H9 (cell line): ENCODE measurements around the gene RTN1. TPM values are rescaled to one million over a fixed set of nuclear protein-coding genes. Genes with fewer than 3 reads are reported as not detected.

Experiments used
- DNase-seq: peaks from one replicate; pipeline ENCODE4 v3.0.0-alpha.2; 2017
- H2AFZ ChIP-seq: one replicate; pipeline ENCODE4 v1.6.1; 2013; ENCODE audit warnings: mild to moderate bottlenecking, low read length, control low read depth, moderate library complexity
- H2AK5ac ChIP-seq: 2 replicates; pipeline ENCODE4 v1.6.1; 2013; ENCODE audit warnings: low read length, control low read depth, mixed read lengths; ENCODE audit not compliant: insufficient read length
- H2BK120ac ChIP-seq: one replicate; pipeline ENCODE4 v1.6.1; 2013; ENCODE audit warnings: low read depth, mild to moderate bottlenecking, low read length, control low read depth, inconsistent platforms; ENCODE audit not compliant: poor library complexity, severe bottlenecking
- H2BK12ac ChIP-seq: 2 replicates; pipeline ENCODE4 v1.6.1; 2013; ENCODE audit warnings: low read length, control low read depth, mixed read lengths, low read depth; ENCODE audit not compliant: insufficient read length
- H2BK15ac ChIP-seq: 2 replicates; pipeline ENCODE4 v1.6.1; 2013; ENCODE audit warnings: low read depth, low read length, control low read depth
- H2BK20ac ChIP-seq: one replicate; pipeline ENCODE4 v1.6.1; 2013; ENCODE audit warnings: low read depth, mild to moderate bottlenecking, low read length, control low read depth, inconsistent platforms; ENCODE audit not compliant: poor library complexity, severe bottlenecking
- H2BK5ac ChIP-seq: 2 replicates; pipeline ENCODE4 v1.6.1; 2013; ENCODE audit warnings: low read length, control low read depth, mixed read lengths; ENCODE audit not compliant: insufficient read length
- H3K14ac ChIP-seq: 2 replicates; pipeline ENCODE4 v1.6.1; 2013; ENCODE audit warnings: low read length, control low read depth; ENCODE audit not compliant: insufficient read depth
- H3K18ac ChIP-seq: 2 replicates; pipeline ENCODE4 v1.6.1; 2013; ENCODE audit warnings: low read depth, mild to moderate bottlenecking, mixed read lengths, low read length, control low read depth; ENCODE audit not compliant: insufficient read length
- H3K23ac ChIP-seq: 2 replicates; pipeline ENCODE4 v1.6.1; 2013; ENCODE audit warnings: low read length, control low read depth, mixed read lengths, low read depth; ENCODE audit not compliant: insufficient read length
- H3K23me2 ChIP-seq: 2 replicates; pipeline ENCODE4 v1.6.1; 2013; ENCODE audit warnings: low read depth, mild to moderate bottlenecking, mixed read lengths, low read length, control low read depth; ENCODE audit not compliant: insufficient read length, poor library complexity, severe bottlenecking
- H3K27ac ChIP-seq: 2 replicates; pipeline ENCODE4 v1.5.1; 2013; ENCODE audit warnings: low read length, control low read depth, mixed read lengths, low read depth; ENCODE audit not compliant: insufficient read length
- H3K27me3 ChIP-seq: 2 replicates; pipeline ENCODE4 v1.6.1; 2013; ENCODE audit warnings: low read length, control low read depth, inconsistent platforms; ENCODE audit not compliant: insufficient read depth
- H3K4ac ChIP-seq: 2 replicates; pipeline ENCODE4 v1.6.1; 2013; ENCODE audit warnings: low read depth, mild to moderate bottlenecking, control low read depth, inconsistent platforms, low read length, moderate library complexity
- H3K4me1 ChIP-seq: 2 replicates; pipeline ENCODE4 v1.6.1; 2013; ENCODE audit warnings: low read length, control low read depth, inconsistent platforms; ENCODE audit not compliant: insufficient read depth
- H3K4me2 ChIP-seq: 2 replicates; pipeline ENCODE4 v1.6.1; 2013; ENCODE audit warnings: low read length, control low read depth, mixed read lengths; ENCODE audit not compliant: insufficient read length, insufficient read depth
- H3K56ac ChIP-seq: 2 replicates; pipeline ENCODE4 v1.6.1; 2013; ENCODE audit warnings: low read depth, mild to moderate bottlenecking, mixed read lengths, low read length, control low read depth; ENCODE audit not compliant: insufficient read length
- H3K79me1 ChIP-seq: 2 replicates; pipeline ENCODE4 v1.6.1; 2013; ENCODE audit warnings: low read depth, mild to moderate bottlenecking, moderate library complexity, low read length, control low read depth, inconsistent platforms; ENCODE audit not compliant: insufficient read depth, poor library complexity, severe bottlenecking
- H3K79me2 ChIP-seq: 2 replicates; pipeline ENCODE4 v1.6.1; 2013; ENCODE audit warnings: low read length, control low read depth, inconsistent platforms; ENCODE audit not compliant: insufficient read depth
- H3K9ac ChIP-seq: 2 replicates; pipeline ENCODE4 v1.6.1; 2013; ENCODE audit warnings: low read length, control low read depth, mixed read lengths; ENCODE audit not compliant: insufficient read length; ENCODE audit errors: extremely low read depth
- H3K9me3 ChIP-seq: one replicate; pipeline ENCODE4 v1.6.1; 2013; ENCODE audit warnings: low read depth, low read length, inconsistent platforms; ENCODE audit not compliant: control insufficient read depth
- H3T11ph ChIP-seq: one replicate; pipeline ENCODE4 v1.6.1; 2013; ENCODE audit warnings: mild to moderate bottlenecking, low read length, control low read depth, inconsistent platforms
- H4K20me1 ChIP-seq: one replicate; pipeline ENCODE4 v1.6.1; 2013; ENCODE audit not compliant: control insufficient read depth, insufficient read length, insufficient read depth
- H4K5ac ChIP-seq: 2 replicates; pipeline ENCODE4 v1.6.1; 2013; ENCODE audit warnings: low read depth, mild to moderate bottlenecking, mixed read lengths, low read length, control low read depth; ENCODE audit not compliant: insufficient read length
- H4K8ac ChIP-seq: replicated peaks from 2 replicates; pipeline ENCODE4 v1.6.1; 2013; ENCODE audit warnings: low read length, control low read depth, mixed read lengths, low read depth; ENCODE audit not compliant: insufficient read length
- H4K91ac ChIP-seq: 2 replicates; pipeline ENCODE4 v1.6.1; 2013; ENCODE audit warnings: low read depth, mild to moderate bottlenecking, moderate library complexity, mixed read lengths, low read length, control low read depth; ENCODE audit not compliant: insufficient read length
- H3K27ac Mint-ChIP-seq, 3 experiments: 2 replicates in 2 of 3; 3 replicates in 1 of 3; pipeline ENCODE4 v1.8.0; 2020 to 2021; ENCODE audit warnings: mixed read lengths in 3 of 3, mild to moderate bottlenecking in 1 of 3, moderate library complexity in 1 of 3
- H3K27me3 Mint-ChIP-seq: 2 replicates; pipeline ENCODE4 v1.8.0; 2021; ENCODE audit warnings: low read depth, mild to moderate bottlenecking, moderate library complexity, mixed read lengths
- H3K36me3 Mint-ChIP-seq, 3 experiments: 2 replicates in 2 of 3; 3 replicates in 1 of 3; pipeline ENCODE4 v1.8.0; 2020 to 2021; ENCODE audit warnings: low read depth in 3 of 3, mixed read lengths in 3 of 3; ENCODE audit not compliant: insufficient read depth in 1 of 3
- H3K4me1 Mint-ChIP-seq, 2 experiments: 2 replicates each; pipeline ENCODE4 v1.8.0; 2020; ENCODE audit warnings: mixed read lengths in 2 of 2
- H3K4me3 Mint-ChIP-seq, 2 experiments: 2 replicates in 1 of 2; 3 replicates in 1 of 2; pipeline ENCODE4 v1.8.0; 2020 to 2021; ENCODE audit warnings: mild to moderate bottlenecking in 2 of 2, mixed read lengths in 2 of 2, moderate library complexity in 1 of 2
- H3K9me3 Mint-ChIP-seq, 2 experiments: 2 replicates in 1 of 2; 3 replicates in 1 of 2; pipeline ENCODE4 v1.8.0; 2020; ENCODE audit warnings: mild to moderate bottlenecking in 2 of 2, mixed read lengths in 2 of 2, moderate library complexity in 1 of 2
- CTCF ChIP-seq: fragments of 200-600 bp; sonication (generic); conservative IDR thresholded peaks from 3 replicates; pipeline ENCODE4 v1.8.0; 2021; ENCODE audit warnings: antibody characterized with exemption, mild to moderate bottlenecking
- WGBS: extraction: QIAGEN DNeasy Blood & Tissue Kit; methylation state at CpG from one replicate; pipeline ENCODE4 v1.1.7; 2013; ENCODE audit warnings: missing lambda C conversion rate, low lambda C conversion rate, mixed read lengths; ENCODE audit not compliant: insufficient read length; ENCODE audit errors: extremely low coverage; 5-methylcytosine and 5-hydroxymethylcytosine counted together
- total RNA-seq: library from RNA; stranded (reverse); gene quantifications from 2 replicates; pipeline ENCODE4 v1.2.1, GENCODE V29; 2021

The RTN1 gene
- total RNA-seq, 1 experiment from 2014 or later = 1.8 TPM

DNA sequence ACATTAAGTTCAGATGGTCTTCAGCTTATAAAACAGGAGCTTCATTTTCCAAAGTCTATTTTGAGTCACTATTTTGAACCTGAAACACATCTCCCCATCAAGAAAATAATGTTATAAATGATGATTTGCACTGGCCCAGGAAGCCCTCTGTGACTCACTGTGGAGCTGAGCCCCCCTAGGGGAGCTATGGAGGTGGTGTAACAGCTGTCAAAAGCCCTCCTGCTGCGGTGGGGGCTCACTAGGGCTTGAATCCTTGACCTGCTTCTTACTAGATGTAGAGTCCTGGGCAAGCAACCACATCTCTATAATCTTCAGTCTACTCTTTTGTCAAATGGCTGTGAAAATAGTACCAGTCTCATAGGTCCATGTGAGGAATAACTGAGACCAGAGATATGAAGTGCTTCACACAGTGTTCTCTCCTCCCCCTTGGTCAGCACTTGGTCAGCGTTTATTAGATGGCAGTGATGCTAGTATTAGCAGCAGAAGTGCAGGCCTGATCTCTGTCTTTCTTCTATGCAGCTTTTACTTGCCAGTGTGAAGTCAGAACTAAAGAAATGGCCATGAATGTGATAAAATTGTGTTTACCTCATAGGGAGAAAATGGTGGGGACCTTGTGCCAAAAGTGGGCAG, 83.4 kb downstream of the RTN1 start:
- Histone ChIP-seq H4K8ac (no peak overlapping the region), H2BK12ac (no peak overlapping the region), H4K5ac (no peak overlapping the region), H3K27ac (no peak overlapping the region), H4K20me1 (no peaks in the 10 kb centered on the region), H2AK5ac (no peak overlapping the region), H2BK15ac (no peak overlapping the region), H3K18ac (no peak overlapping the region), H3K27me3 (no peaks in the 10 kb centered on the region), H3K23me2 (no peaks in the 10 kb centered on the region), H2AFZ (no peak overlapping the region), H3K79me2 (no peaks in the 10 kb centered on the region), H3K56ac (no peak overlapping the region), H3K9me3 (no peaks in the 10 kb centered on the region), H3T11ph (no peak overlapping the region), H3K4me2 (no peak overlapping the region), H3K4me1 (no peaks in the 10 kb centered on the region), H2BK5ac (no peak overlapping the region), H3K79me1 (no peaks in the 10 kb centered on the region), H2BK120ac (no peak overlapping the region), H2BK20ac (no peak overlapping the region), H3K9ac (no peak overlapping the region), H3K23ac (no peak overlapping the region), H3K14ac (no peak overlapping the region), H4K91ac (no peak overlapping the region), H3K4ac (no peak overlapping the region)
- peaks cover 0 to 7% of the 10 kb centered on the region in 2 experiments for H3K4me1 Mint-ChIP-seq
- H3K27ac Mint-ChIP-seq = no peak overlapping the region; a peak in 1 of 7 replicates
- H3K9me3 Mint-ChIP-seq = no peaks in the 10 kb centered on the region
- peak; percentile 32; the same call in 1 of the 3 replicates for TF ChIP-seq CTCF
- H3K4me3 Mint-ChIP-seq = no peak overlapping the region
- H3K36me3 Mint-ChIP-seq = no peaks in the 10 kb centered on the region
- no CpG with 5 or more reads among the region's 2 CpGs for WGBS
- DNase-seq = peak; percentile 29
- H3K27me3 Mint-ChIP-seq = no peaks in the 10 kb centered on the region; the same call in none of the 2 replicates
